PC-9 (cell line): ENCODE results near the gene KLHL30. TPM values are rescaled to one million over a fixed set of nuclear protein-coding genes. Genes with fewer than 3 reads are reported as not detected.

Experiments used
- BruUV-seq: library from RNA; stranded (reverse); fragments of 400-500 nt; replicated peaks from 2 replicates; lab custom pipeline; 2021; lab: Mats Ljungman, UMichigan
- CTCF ChIA-PET: fragments of 300-600 bp; sonication (Branson Sonifier 250); formaldehyde crosslinking; loops from one replicate; lab custom pipeline; 2022; ENCODE audit warnings: antibody characterized with exemption; lab: Charles Lee
- POLR2A ChIA-PET: fragments of 300-600 bp; sonication (Branson Sonifier 250); formaldehyde crosslinking; loops from one replicate; lab custom pipeline; 2022; ENCODE audit warnings: antibody characterized with exemption; ENCODE audit not compliant: unreplicated experiment; lab: Charles Lee
- DNase-seq, 2 experiments: peaks; one replicate each; pipeline versions ENCODE4 v3.0.0 to v3.0.0-alpha.2; 2015 to 2022; ENCODE audit warnings: mixed read lengths in 1 of 2
- H2AFZ ChIP-seq: fragments of 200-600 bp; sonication (generic); 2 replicates; pipeline ENCODE4 v1.8.1; 2017; ENCODE audit warnings: antibody characterized with exemption
- H3F3A ChIP-seq: fragments of 200-600 bp; sonication (generic); 2 replicates; pipeline ENCODE4 v1.8.1; 2017; ENCODE audit warnings: antibody characterized with exemption, mild to moderate bottlenecking, low read depth; ENCODE audit not compliant: insufficient read depth
- H3K27ac ChIP-seq: fragments of 200-600 bp; sonication (generic); 2 replicates; pipeline ENCODE4 v1.6.1; 2016; ENCODE audit warnings: mixed run types
- H3K27me3 ChIP-seq: fragments of 200-600 bp; sonication (generic); 2 replicates; pipeline ENCODE4 v1.6.1; 2016; ENCODE audit warnings: low read depth, mixed run types; ENCODE audit not compliant: insufficient read depth
- H3K36me3 ChIP-seq: fragments of 200-600 bp; sonication (generic); 2 replicates; pipeline ENCODE4 v1.6.1; 2016; ENCODE audit warnings: low read depth, mixed run types
- H3K4me1 ChIP-seq: fragments of 200-600 bp; sonication (generic); replicated peaks from 2 replicates; pipeline ENCODE4 v1.6.1; 2016; ENCODE audit warnings: mixed run types; ENCODE audit not compliant: insufficient read depth
- H3K4me2 ChIP-seq: fragments of 200-600 bp; sonication (generic); 2 replicates; pipeline ENCODE4 v1.6.1; 2017; ENCODE audit warnings: mixed run types
- H3K4me3 ChIP-seq: fragments of 200-600 bp; sonication (generic); 2 replicates; pipeline ENCODE4 v1.6.1; 2016; ENCODE audit warnings: mixed run types
- H3K79me2 ChIP-seq: fragments of 200-600 bp; sonication (generic); 2 replicates; pipeline ENCODE4 v1.6.1; 2017; ENCODE audit warnings: low read depth, mixed run types
- H3K9me2 ChIP-seq: fragments of 200-600 bp; sonication (generic); 2 replicates; pipeline ENCODE4 v1.8.1; 2017; ENCODE audit warnings: mild to moderate bottlenecking; ENCODE audit not compliant: insufficient read depth
- H3K9me3 ChIP-seq: fragments of 200-600 bp; sonication (generic); 2 replicates; pipeline ENCODE4 v1.8.1; 2016; ENCODE audit warnings: low read depth; ENCODE audit not compliant: insufficient read depth
- H4K20me1 ChIP-seq: fragments of 200-600 bp; sonication (generic); 2 replicates; pipeline ENCODE4 v1.8.1; 2017; ENCODE audit not compliant: insufficient read depth
- CTCF ChIP-seq: fragments of 200-600 bp; sonication (generic); conservative IDR thresholded peaks from 2 replicates; pipeline ENCODE4 v1.6.1; 2017; ENCODE audit warnings: mixed run types, antibody characterized with exemption, mild to moderate bottlenecking, moderate library complexity
- EZH2 ChIP-seq: fragments of 200-600 bp; sonication (generic); IDR thresholded peaks from 2 replicates; pipeline ENCODE4 v1.8.0; 2017; ENCODE audit warnings: antibody characterized with exemption, low read depth
- intact Hi-C: fragments of 100-400 bp; cut with micrococcal nuclease; formaldehyde crosslinking; loops from one replicate; pipeline ENCODE4 v1.10.0; 2022; ENCODE audit not compliant: unreplicated experiment
- total RNA-seq: library from RNA; stranded (reverse); gene quantifications from 2 replicates; pipeline ENCODE4 v1.2.3, GENCODE V29; 2021

The KLHL30 gene
- total RNA-seq, 1 experiment from 2014 or later, result 1.2 TPM

GRCh38 chr2:238148981-238149380, 10.5 kb downstream of the KLHL30 start:
- Histone ChIP-seq H2AFZ (no peak overlapping the region), H3K27me3 (no peaks in the 10 kb centered on the region), H3K36me3 (no peaks in the 10 kb centered on the region), H3K9me3 (no peaks in the 10 kb centered on the region), H4K20me1 (no peaks in the 10 kb centered on the region), H3K4me3 (no peak overlapping the region), H3K79me2 (no peaks in the 10 kb centered on the region), H3K27ac (no peak overlapping the region), H3K4me1 (peaks cover 13% of the 10 kb centered on the region), H3K9me2 (no peaks in the 10 kb centered on the region), H3K4me2 (no peak overlapping the region), H3F3A (peaks cover 14% of the 10 kb centered on the region)
- no TSS peak for BruUV-seq
- no peak for DNase-seq
- intact Hi-C loops, result loop anchor here (10.0 kb wide), 1 partner anchor 96 kb away; the partner anchor contains the start of gene HES6
- ChIA-PET CTCF (no interaction called here), POLR2A (no interaction called here)
- TF ChIP-seq CTCF (no peak), EZH2 (no peak)

GRCh38 chr2:238149841-238150572, 11.5 kb downstream of the KLHL30 start:
- no peaks in the 10 kb centered on the region for H3K79me2 ChIP-seq
- no TSS peak for BruUV-seq
- H3K4me1 ChIP-seq, result peaks cover 11% of the 10 kb centered on the region
- TF ChIP-seq EZH2 (no peak), CTCF (no peak)
- H3K9me3 ChIP-seq, result no peaks in the 10 kb centered on the region
- no peak for DNase-seq
- no peak overlapping the region for H3K27ac ChIP-seq
- no peaks in the 10 kb centered on the region for H4K20me1 ChIP-seq
- H3K4me2 ChIP-seq, result no peak overlapping the region
- H3K36me3 ChIP-seq, result no peaks in the 10 kb centered on the region
- intact Hi-C loops, result loop anchor here (10.0 kb wide), 1 partner anchor 95 kb away; the partner anchor contains the start of gene HES6
- no peaks in the 10 kb centered on the region for H3K9me2 ChIP-seq
- no peaks in the 10 kb centered on the region for H3K27me3 ChIP-seq
- CTCF ChIA-PET, result no interaction called here
- no peak overlapping the region for H2AFZ ChIP-seq
- H3F3A ChIP-seq, result peaks cover 8% of the 10 kb centered on the region; the same call in 1 of the 2 replicates
- no peak overlapping the region for H3K4me3 ChIP-seq
- POLR2A ChIA-PET, result no interaction called here

- Histone ChIP-seq H4K20me1 (no peaks in the 10 kb centered on the region), H2AFZ (no peak overlapping the region), H3K36me3 (no peaks in the 10 kb centered on the region), H3K27me3 (no peaks in the 10 kb centered on the region), H3K9me3 (no peaks in the 10 kb centered on the region), H3K4me1 (peaks cover 8% of the 10 kb centered on the region), H3K27ac (no peak overlapping the region), H3F3A (peaks cover 4% of the 10 kb centered on the region; the same call in 1 of the 2 replicates), H3K4me2 (no peak overlapping the region), H3K4me3 (no peak overlapping the region), H3K79me2 (no peaks in the 10 kb centered on the region), H3K9me2 (no peaks in the 10 kb centered on the region)
- no peak for DNase-seq
- intact Hi-C loops, result no loop called here
- ChIA-PET CTCF (interaction anchor here (0.7 kb wide), 1 partner anchor 215 kb away, joined by 3 read pairs; no protein-coding TSS in a partner anchor), POLR2A (interaction anchor here (0.6 kb wide), 1 partner anchor 137 kb away, joined by 5 read pairs; the partner anchor contains the start of gene PER2)
- TF ChIP-seq CTCF (no peak), EZH2 (no peak)
- no TSS peak for BruUV-seq
Observed at GRCh38 chr2:238150686-238151085, 12.2 kb downstream of the KLHL30 start.
